Measurements from ENCODE around the gene PLCB4.

PLCB4 gene

DNA sequence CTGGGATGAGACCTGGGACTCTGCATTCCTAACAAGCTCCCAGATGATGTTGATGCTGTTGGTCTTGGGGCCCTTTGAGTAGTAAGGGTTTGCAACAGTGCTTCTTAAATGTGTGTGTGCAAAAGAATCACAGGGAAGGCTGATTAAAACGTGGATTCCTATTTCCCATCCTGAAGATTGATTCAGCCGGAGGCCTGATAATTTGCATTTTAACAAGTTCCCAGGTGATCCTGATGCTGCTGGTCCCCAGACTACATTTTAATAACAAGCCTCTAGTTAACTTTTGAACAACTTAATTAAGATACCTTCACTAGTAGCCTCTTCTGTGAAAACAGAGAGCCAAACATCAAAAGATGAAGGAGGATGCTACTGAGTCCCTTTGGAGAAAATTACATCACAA lies 289.1 kb downstream of the PLCB4 start:
- no peak for TF ChIP-seq CTCF (IDR thresholded peaks at IDR 0.05; ENCODE audit: insufficient read depth, low read depth, low read length, missing control alignments)
- no peak for DNase-seq (ENCODE audit: low read depth)
- H3K4me3 ChIP-seq (ENCODE audit: low read length): no peak overlapping the region

DNA sequence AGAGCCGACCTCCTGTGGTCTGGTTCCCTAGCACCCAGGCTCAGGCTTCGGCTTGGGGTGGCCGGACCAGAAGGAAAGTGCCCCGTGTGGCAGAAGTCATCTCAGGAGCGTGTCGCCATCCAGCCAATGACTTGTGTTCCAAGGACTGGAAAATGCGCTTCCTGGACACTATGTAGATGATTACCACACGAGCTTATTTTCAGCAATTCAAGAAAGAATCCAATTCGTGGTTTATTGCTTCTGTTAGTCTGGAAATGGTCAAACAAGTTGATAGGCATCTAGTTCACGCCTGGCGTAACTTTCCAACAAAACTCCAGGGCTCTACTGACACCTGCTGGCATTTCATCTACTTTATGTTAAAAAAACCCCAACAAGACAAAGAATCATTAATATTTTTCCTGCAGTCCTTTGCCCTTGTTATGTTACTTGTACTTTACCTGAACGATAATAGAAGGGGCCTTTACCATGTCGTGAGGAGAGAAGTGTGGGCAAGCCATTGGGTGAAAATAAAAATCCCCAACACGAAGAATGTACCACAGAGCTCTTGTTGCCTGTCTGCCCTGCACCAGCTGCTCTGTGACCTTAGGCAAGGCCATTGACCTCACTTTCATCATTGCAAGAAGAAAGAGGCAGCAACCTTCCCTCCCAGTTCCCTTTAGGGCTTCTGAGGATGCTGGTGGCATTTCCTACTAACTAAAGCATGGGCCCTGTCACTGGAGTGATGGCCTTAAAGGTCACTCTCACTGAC lies 290.8 kb downstream of the PLCB4 start:
- peak; percentile 68 for DNase-seq (ENCODE audit: low read depth)
- peak; percentile 56 for TF ChIP-seq CTCF (IDR thresholded peaks at IDR 0.05; ENCODE audit: insufficient read depth, low read depth, low read length, missing control alignments)
- H3K4me3 ChIP-seq (ENCODE audit: low read length): no peak overlapping the region

- no peak overlapping the region for H3K4me3 ChIP-seq (ENCODE audit: low read length)
- no peak for TF ChIP-seq CTCF (IDR thresholded peaks at IDR 0.05; ENCODE audit: insufficient read depth, low read depth, low read length, missing control alignments)
- no peak for DNase-seq (ENCODE audit: low read depth)
Measured at GRCh38 chr20:9360431-9360830, 291.5 kb downstream of the PLCB4 start.

GRCh38 chr20:9363673-9364072 lies 294.8 kb downstream of the PLCB4 start:
- no peak for TF ChIP-seq CTCF (IDR thresholded peaks at IDR 0.05; ENCODE audit: insufficient read depth, low read depth, low read length, missing control alignments)
- peak; percentile 56 for DNase-seq (ENCODE audit: low read depth)
- H3K4me3 ChIP-seq (ENCODE audit: low read length): no peak overlapping the region

- DNase-seq (ENCODE audit: low read depth): no peak
- TF ChIP-seq CTCF (IDR thresholded peaks at IDR 0.05; ENCODE audit: insufficient read depth, low read depth, low read length, missing control alignments): no peak
- no peak overlapping the region for H3K4me3 ChIP-seq (ENCODE audit: low read length)
Measured at GRCh38 chr20:9367328-9367727, 298.4 kb downstream of the PLCB4 start.

DNA sequence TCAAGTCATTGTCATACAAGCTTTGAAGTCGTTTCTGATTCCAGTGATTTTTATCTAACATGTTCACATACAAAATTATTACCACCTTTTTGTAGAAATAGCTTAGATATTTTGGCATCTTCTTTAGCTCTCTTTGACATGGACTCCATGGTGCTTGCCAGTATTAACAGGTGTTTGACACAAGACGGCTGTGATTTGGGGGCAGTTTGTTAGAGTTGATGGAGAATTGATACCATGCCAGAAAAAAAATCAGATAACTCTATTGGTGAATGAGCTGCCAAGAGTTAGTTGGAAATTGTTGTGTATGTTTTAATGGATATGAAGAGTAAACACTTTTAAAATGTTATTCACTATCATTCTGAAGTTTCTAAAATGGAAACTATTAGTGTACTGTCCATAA lies 298.9 kb downstream of the PLCB4 start:
- no peak for DNase-seq (ENCODE audit: low read depth)
- TF ChIP-seq CTCF (IDR thresholded peaks at IDR 0.05; ENCODE audit: insufficient read depth, low read depth, low read length, missing control alignments): no peak
- H3K4me3 ChIP-seq (ENCODE audit: low read length): no peak overlapping the region

GRCh38 chr20:9368893-9369292 lies 300.0 kb downstream of the PLCB4 start:
- no peak for DNase-seq (ENCODE audit: low read depth)
- no peak for TF ChIP-seq CTCF (IDR thresholded peaks at IDR 0.05; ENCODE audit: insufficient read depth, low read depth, low read length, missing control alignments)
- no peak overlapping the region for H3K4me3 ChIP-seq (ENCODE audit: low read length)
